NCI-H774 (cell line): ENCODE data around the gene RRP8.

Experiments
- DNase-seq: peaks from one replicate; lab custom pipeline; 2025; lab: John Stamatoyannopoulos, UW

RRP8 gene

GRCh38 chr11:6599881-6600390 is 3.5 kb downstream of the RRP8 start:
- DNase-seq = no peak

GRCh38 chr11:6599449-6599848 is 4.0 kb downstream of the RRP8 start:
- DNase-seq = no peak

- DNase-seq = no peak
Measured at GRCh38 chr11:6598555-6598954, 4.9 kb downstream of the RRP8 start.

GRCh38 chr11:6596239-6596877 is 7.1 kb downstream of the RRP8 start:
- no peak for DNase-seq

- no peak for DNase-seq
Measured at GRCh38 chr11:6594142-6594768, 9.2 kb downstream of the RRP8 start.

- no peak for DNase-seq
Measured at GRCh38 chr11:6588018-6588417, 15.4 kb downstream of the RRP8 start.

- no peak for DNase-seq
Measured at GRCh38 chr11:6587360-6587953, 16.0 kb downstream of the RRP8 start.

GRCh38 chr11:6586434-6587359 is 16.7 kb downstream of the RRP8 start:
- DNase-seq = no peak

GRCh38 chr11:6584528-6584927 is 18.9 kb downstream of the RRP8 start:
- no peak for DNase-seq

GRCh38 chr11:6583584-6583983 is 19.8 kb downstream of the RRP8 start:
- no peak for DNase-seq

GRCh38 chr11:6579681-6580080 is 23.7 kb downstream of the RRP8 start:
- DNase-seq = no peak

GRCh38 chr11:6578134-6578533 is 25.3 kb downstream of the RRP8 start:
- no peak for DNase-seq

GRCh38 chr11:6576471-6577373 is 26.7 kb downstream of the RRP8 start:
- no peak for DNase-seq

- no peak for DNase-seq
Measured at GRCh38 chr11:6574816-6575715, 28.4 kb downstream of the RRP8 start.

GRCh38 chr11:6572215-6572614 is 31.2 kb downstream of the RRP8 start:
- no peak for DNase-seq

GRCh38 chr11:6571434-6572008 is 31.9 kb downstream of the RRP8 start:
- no peak for DNase-seq

- DNase-seq = no peak
Measured at GRCh38 chr11:6570691-6571427, 32.6 kb downstream of the RRP8 start.

- no peak for DNase-seq
Measured at GRCh38 chr11:6569706-6570105, 33.7 kb downstream of the RRP8 start.
